ENCODE results near the gene FHL1. TPM values are rescaled to one million over a fixed set of nuclear protein-coding genes. Genes with fewer than 3 reads are reported as not detected.

Gene FHL1
- total RNA-seq, 1 experiment from 2014 or later: 20.0 TPM

- POLR2A ChIA-PET: no interaction called here
Observed at GRCh38 chrX:136214551-136214950, 67.2 kb downstream of the FHL1 start.

DNA sequence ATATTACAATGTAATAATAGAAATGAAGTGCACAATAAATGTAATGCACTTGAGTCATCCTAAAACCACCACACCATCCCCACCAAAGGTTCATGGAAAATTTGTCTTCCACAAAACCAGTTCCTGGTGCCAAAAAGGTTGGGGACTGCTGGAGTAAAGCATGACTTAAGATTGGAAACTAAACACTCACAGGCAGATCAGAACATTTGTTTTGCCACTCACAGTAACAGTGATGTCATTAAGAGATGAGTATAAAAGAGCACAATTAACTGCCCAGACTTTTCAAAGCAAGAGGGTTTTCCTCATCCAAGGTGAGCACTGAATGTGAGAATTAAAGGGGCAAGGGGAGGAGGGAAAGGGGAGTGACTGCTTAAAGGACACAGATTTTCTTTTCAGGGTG is 68.2 kb downstream of the FHL1 start:
- Histone ChIP-seq H3K36me3 (ENCODE audit: control insufficient read depth in 1 of 2, insufficient read depth in 2 of 2, low read length in 2 of 2) (peaks cover 2 to 3% of the 10 kb centered on the region in 2 experiments; a peak in 3 of 4 replicates), H2AFZ (ENCODE audit: low read depth, low read length, poor library complexity, severe bottlenecking) (no peak overlapping the region), H3K9ac (ENCODE audit: low read length) (no peak overlapping the region), H3K9me2 (ENCODE audit: insufficient read depth) (no peaks in the 10 kb centered on the region), H3K4me1 (ENCODE audit: control insufficient read depth in 1 of 2, insufficient read depth in 2 of 2, low read length in 2 of 2) (peaks cover 7 to 18% of the 10 kb centered on the region in 2 experiments; a peak in 3 of 4 replicates), H3K79me2 (ENCODE audit: insufficient read depth, low read length) (no peaks in the 10 kb centered on the region), H4K20me1 (ENCODE audit: insufficient read depth) (no peaks in the 10 kb centered on the region), H3K4me3 (replicated peaks in 1 of 2; ENCODE audit: low read depth in 1 of 2, low read length in 2 of 2) (no peak overlapping the region), H3K4me2 (ENCODE audit: low read length) (no peak overlapping the region), H3K9me3 (ENCODE audit: control insufficient read depth in 1 of 2, insufficient read depth in 1 of 2, low read depth in 1 of 2, low read length in 2 of 2) (no peaks in the 10 kb centered on the region), H3K27me3 (ENCODE audit: insufficient read depth, low read length) (no peaks in the 10 kb centered on the region), H3K27ac (ENCODE audit: low read depth, low read length) (no peak overlapping the region)
- no peak for DNase-seq (ENCODE audit: low read depth, low spot score)
- ChIA-PET RAD21 (ENCODE audit: low non-redundant PET in 1 of 2, low total read pairs in 2 of 2, uncharacterized antibody in 2 of 2, unreplicated experiment in 2 of 2) (no interaction called here), CTCF (no interaction called here), POLR2A (no interaction called here)
- BruUV-seq (replicated peaks): no TSS peak
- intact Hi-C loops (cut with micrococcal nuclease): no loop called here
- no peak for ATAC-seq
- TF ChIP-seq ZNF274 (IDR thresholded peaks at IDR 0.05; ENCODE audit: low read depth, low read length) (no peak), CEBPB (IDR thresholded peaks at IDR 0.05; ENCODE audit: low read depth) (no peak), FOSL1 (IDR thresholded peaks at IDR 0.05; ENCODE audit: low read depth) (no peak), RAD21 (IDR thresholded peaks at IDR 0.05; ENCODE audit: low read depth) (no peak), POLR2AphosphoS5 (IDR thresholded peaks at IDR 0.05; ENCODE audit: low read depth, low read length) (no peak), ZBTB33 (IDR thresholded peaks at IDR 0.05; ENCODE audit: extremely low read depth, insufficient replicate concordance, low read length) (no peak), MAX (IDR thresholded peaks at IDR 0.05) (no peak), TCF7L2 (IDR thresholded peaks at IDR 0.05; ENCODE audit: borderline replicate concordance, extremely low read depth, insufficient read depth, insufficient read length) (no peak), ZFX (IDR thresholded peaks at IDR 0.05) (no peak), ATF3 (IDR thresholded peaks at IDR 0.05) (no peak), EZH2 (IDR thresholded peaks at IDR 0.05) (no peak), EGR1 (IDR thresholded peaks at IDR 0.05; ENCODE audit: low read depth) (no peak), SRF (IDR thresholded peaks at IDR 0.05; ENCODE audit: low read depth) (no peak), SP1 (IDR thresholded peaks at IDR 0.05; ENCODE audit: low read depth) (no peak), JUND (IDR thresholded peaks at IDR 0.05) (no peak), SIN3A (IDR thresholded peaks at IDR 0.05; ENCODE audit: low read depth) (no peak), CBX3 (IDR thresholded peaks at IDR 0.05; ENCODE audit: low read depth) (no peak), EZH2phosphoT487 (IDR thresholded peaks at IDR 0.05; ENCODE audit: borderline replicate concordance) (no peak)

More at GRCh38 chrX:136214551-136214950, 67.2 kb downstream of the FHL1 start:
- H3K4me2 ChIP-seq (ENCODE audit: low read length): no peak overlapping the region
- no peak overlapping the region for H3K27ac ChIP-seq (ENCODE audit: low read depth, low read length)
- ChIA-PET RAD21 (ENCODE audit: low non-redundant PET in 1 of 2, low total read pairs in 2 of 2, uncharacterized antibody in 2 of 2, unreplicated experiment in 2 of 2) (no interaction called here), CTCF (no interaction called here)
- H3K27me3 ChIP-seq (ENCODE audit: insufficient read depth, low read length): no peaks in the 10 kb centered on the region
- TF ChIP-seq MAX (IDR thresholded peaks at IDR 0.05): no peak
- DNase-seq (ENCODE audit: low read depth, low spot score) (no peak), ATAC-seq (peak; percentile 36; the same call in 1 of the 2 replicates)
- H4K20me1 ChIP-seq (ENCODE audit: insufficient read depth): no peaks in the 10 kb centered on the region
- no TSS peak for BruUV-seq (replicated peaks)
- H3K79me2 ChIP-seq (ENCODE audit: insufficient read depth, low read length): no peaks in the 10 kb centered on the region
- H3K36me3 ChIP-seq (ENCODE audit: control insufficient read depth in 1 of 2, insufficient read depth in 2 of 2, low read length in 2 of 2): peaks cover 0 to 3% of the 10 kb centered on the region in 2 experiments; a peak in 2 of 4 replicates
- intact Hi-C loops (cut with micrococcal nuclease): no loop called here
- no peaks in the 10 kb centered on the region for H3K9me2 ChIP-seq (ENCODE audit: insufficient read depth)
- no peak overlapping the region for H3K9ac ChIP-seq (ENCODE audit: low read length)
- no peak overlapping the region for H3K4me3 ChIP-seq (replicated peaks in 1 of 2; ENCODE audit: low read depth in 1 of 2, low read length in 2 of 2)
- no peak overlapping the region for H2AFZ ChIP-seq (ENCODE audit: low read depth, low read length, poor library complexity, severe bottlenecking)
- no peaks in the 10 kb centered on the region for H3K9me3 ChIP-seq (ENCODE audit: control insufficient read depth in 1 of 2, insufficient read depth in 1 of 2, low read depth in 1 of 2, low read length in 2 of 2)
- peaks cover 0 to 8% of the 10 kb centered on the region in 2 experiments; a peak in 1 of 4 replicates for H3K4me1 ChIP-seq (ENCODE audit: control insufficient read depth in 1 of 2, insufficient read depth in 2 of 2, low read length in 2 of 2)
